ENCODE results near the gene SV2B. TPM values are rescaled to one million over a fixed set of nuclear protein-coding genes. Genes with fewer than 3 reads are reported as not detected.

The SV2B gene
- total and polyA plus RNA-seq, 2 experiments from 2014 or later: 0.06 to 0.76 TPM

DNA sequence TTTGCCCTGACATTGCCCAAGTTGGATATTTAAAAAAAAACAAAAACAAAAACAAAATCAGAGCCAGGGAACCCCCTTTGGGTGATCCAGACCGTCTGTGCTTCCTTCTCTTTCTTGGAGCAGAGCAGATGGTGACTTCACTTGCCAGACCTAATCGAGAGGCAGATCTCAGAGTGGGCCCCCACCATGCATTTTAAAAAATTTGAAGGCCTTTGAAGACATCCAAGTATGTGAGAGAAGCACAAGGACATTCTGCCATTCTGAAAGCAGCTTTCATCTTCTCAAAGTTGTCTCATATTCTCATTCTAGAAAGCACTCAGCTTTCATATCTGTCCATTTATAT is 93.3 kb downstream of the SV2B start:
- Histone ChIP-seq H3K4me3 (no peak overlapping the region), H3K9me2 (ENCODE audit: insufficient read depth) (no peaks in the 10 kb centered on the region; the same call in 1 of the 2 replicates), H4K20me1 (replicated peaks; ENCODE audit: insufficient read depth) (no peaks in the 10 kb centered on the region), H3K27me3 (ENCODE audit: insufficient read depth) (no peaks in the 10 kb centered on the region), H3F3A (replicated peaks; ENCODE audit: low read depth) (no peaks in the 10 kb centered on the region), H3K4me2 (no peak overlapping the region), H3K79me2 (replicated peaks; ENCODE audit: insufficient read depth) (no peaks in the 10 kb centered on the region), H3K4me1 (ENCODE audit: insufficient read depth) (no peaks in the 10 kb centered on the region), H2AFZ (peak overlapping the region; percentile 56; the same call in 1 of the 2 replicates), H3K27ac (ENCODE audit: low read depth) (no peak overlapping the region), H3K36me3 (ENCODE audit: insufficient read depth) (no peaks in the 10 kb centered on the region)
- Mint-ChIP-seq H3K4me1 (peaks cover 7% of the 10 kb centered on the region; the same call in 1 of the 3 replicates), H3K4me3 (no peak overlapping the region), H3K27ac (no peak overlapping the region), H3K9me3 (no peaks in the 10 kb centered on the region), H3K36me3 (ENCODE audit: low read depth) (no peaks in the 10 kb centered on the region), H3K27me3 (ENCODE audit: insufficient read depth, low read depth, poor library complexity) (peaks cover 2% of the 10 kb centered on the region)
- DNase-seq (ENCODE audit: low spot score): no peak
- no peak for TF ChIP-seq CREB1 (CRISPR knock-in tag; IDR thresholded peaks at IDR 0.05; ENCODE audit: low read depth)
- TF ChIP-seq EZH2phosphoT487 (IDR thresholded peaks at IDR 0.05; ENCODE audit: unreplicated experiment): no peak
- no peak for TF ChIP-seq NANOG (IDR thresholded peaks at IDR 0.05; ENCODE audit: borderline replicate concordance)
- TF ChIP-seq JUNB (IDR thresholded peaks at IDR 0.05; ENCODE audit: unreplicated experiment): no peak
- TF ChIP-seq, protein P1, sequence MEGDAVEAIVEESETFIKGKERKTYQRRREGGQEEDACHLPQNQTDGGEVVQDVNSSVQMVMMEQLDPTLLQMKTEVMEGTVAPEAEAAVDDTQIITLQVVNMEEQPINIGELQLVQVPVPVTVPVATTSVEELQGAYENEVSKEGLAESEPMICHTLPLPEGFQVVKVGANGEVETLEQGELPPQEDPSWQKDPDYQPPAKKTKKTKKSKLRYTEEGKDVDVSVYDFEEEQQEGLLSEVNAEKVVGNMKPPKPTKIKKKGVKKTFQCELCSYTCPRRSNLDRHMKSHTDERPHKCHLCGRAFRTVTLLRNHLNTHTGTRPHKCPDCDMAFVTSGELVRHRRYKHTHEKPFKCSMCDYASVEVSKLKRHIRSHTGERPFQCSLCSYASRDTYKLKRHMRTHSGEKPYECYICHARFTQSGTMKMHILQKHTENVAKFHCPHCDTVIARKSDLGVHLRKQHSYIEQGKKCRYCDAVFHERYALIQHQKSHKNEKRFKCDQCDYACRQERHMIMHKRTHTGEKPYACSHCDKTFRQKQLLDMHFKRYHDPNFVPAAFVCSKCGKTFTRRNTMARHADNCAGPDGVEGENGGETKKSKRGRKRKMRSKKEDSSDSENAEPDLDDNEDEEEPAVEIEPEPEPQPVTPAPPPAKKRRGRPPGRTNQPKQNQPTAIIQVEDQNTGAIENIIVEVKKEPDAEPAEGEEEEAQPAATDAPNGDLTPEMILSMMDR (conservative IDR thresholded peaks at IDR 0.05; ENCODE audit: low read depth in 2 of 2): no peak
- TF ChIP-seq, protein P2, sequence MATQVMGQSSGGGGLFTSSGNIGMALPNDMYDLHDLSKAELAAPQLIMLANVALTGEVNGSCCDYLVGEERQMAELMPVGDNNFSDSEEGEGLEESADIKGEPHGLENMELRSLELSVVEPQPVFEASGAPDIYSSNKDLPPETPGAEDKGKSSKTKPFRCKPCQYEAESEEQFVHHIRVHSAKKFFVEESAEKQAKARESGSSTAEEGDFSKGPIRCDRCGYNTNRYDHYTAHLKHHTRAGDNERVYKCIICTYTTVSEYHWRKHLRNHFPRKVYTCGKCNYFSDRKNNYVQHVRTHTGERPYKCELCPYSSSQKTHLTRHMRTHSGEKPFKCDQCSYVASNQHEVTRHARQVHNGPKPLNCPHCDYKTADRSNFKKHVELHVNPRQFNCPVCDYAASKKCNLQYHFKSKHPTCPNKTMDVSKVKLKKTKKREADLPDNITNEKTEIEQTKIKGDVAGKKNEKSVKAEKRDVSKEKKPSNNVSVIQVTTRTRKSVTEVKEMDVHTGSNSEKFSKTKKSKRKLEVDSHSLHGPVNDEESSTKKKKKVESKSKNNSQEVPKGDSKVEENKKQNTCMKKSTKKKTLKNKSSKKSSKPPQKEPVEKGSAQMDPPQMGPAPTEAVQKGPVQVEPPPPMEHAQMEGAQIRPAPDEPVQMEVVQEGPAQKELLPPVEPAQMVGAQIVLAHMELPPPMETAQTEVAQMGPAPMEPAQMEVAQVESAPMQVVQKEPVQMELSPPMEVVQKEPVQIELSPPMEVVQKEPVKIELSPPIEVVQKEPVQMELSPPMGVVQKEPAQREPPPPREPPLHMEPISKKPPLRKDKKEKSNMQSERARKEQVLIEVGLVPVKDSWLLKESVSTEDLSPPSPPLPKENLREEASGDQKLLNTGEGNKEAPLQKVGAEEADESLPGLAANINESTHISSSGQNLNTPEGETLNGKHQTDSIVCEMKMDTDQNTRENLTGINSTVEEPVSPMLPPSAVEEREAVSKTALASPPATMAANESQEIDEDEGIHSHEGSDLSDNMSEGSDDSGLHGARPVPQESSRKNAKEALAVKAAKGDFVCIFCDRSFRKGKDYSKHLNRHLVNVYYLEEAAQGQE (IDR thresholded peaks at IDR 0.05; ENCODE audit: unreplicated experiment): no peak
- no peak for ATAC-seq

DNA sequence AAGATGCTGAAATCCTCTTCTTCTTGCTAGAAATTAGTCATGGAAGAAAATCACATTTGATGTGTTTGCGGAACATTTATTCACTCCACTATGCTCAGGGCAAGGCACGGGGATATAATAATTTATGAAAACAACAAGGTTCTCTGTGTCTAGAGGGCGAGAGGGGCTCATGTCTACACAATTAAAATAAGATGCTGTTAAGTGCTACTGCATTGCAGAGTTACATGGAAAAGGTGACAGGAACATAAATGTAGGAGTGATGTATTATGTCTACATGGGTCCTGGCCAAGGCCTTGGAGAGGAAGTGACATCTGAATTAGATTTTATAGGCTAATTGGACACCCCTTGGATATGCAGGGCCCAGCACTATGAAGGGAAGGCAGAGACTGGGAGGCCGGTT is 96.1 kb downstream of the SV2B start:
- Mint-ChIP-seq H3K4me3 (no peak overlapping the region), H3K27ac (no peak overlapping the region), H3K4me1 (peaks cover 9% of the 10 kb centered on the region; the same call in 1 of the 3 replicates), H3K27me3 (ENCODE audit: insufficient read depth, low read depth, poor library complexity) (peaks cover 2% of the 10 kb centered on the region), H3K36me3 (ENCODE audit: low read depth) (no peaks in the 10 kb centered on the region), H3K9me3 (no peaks in the 10 kb centered on the region)
- no peaks in the 10 kb centered on the region for H3K36me3 ChIP-seq (ENCODE audit: insufficient read depth)
- H3K79me2 ChIP-seq (replicated peaks; ENCODE audit: insufficient read depth): no peaks in the 10 kb centered on the region
- H3K27me3 ChIP-seq (ENCODE audit: insufficient read depth): no peaks in the 10 kb centered on the region
- DNase-seq (ENCODE audit: low spot score) (no peak), ATAC-seq (no peak)
- no peak overlapping the region for H3K27ac ChIP-seq (ENCODE audit: low read depth)
- H3K4me2 ChIP-seq: no peak overlapping the region
- no peaks in the 10 kb centered on the region for H3F3A ChIP-seq (replicated peaks; ENCODE audit: low read depth)
- no peaks in the 10 kb centered on the region for H3K4me1 ChIP-seq (ENCODE audit: insufficient read depth)
- no peak overlapping the region for H3K4me3 ChIP-seq
- H3K9me2 ChIP-seq (ENCODE audit: insufficient read depth): no peaks in the 10 kb centered on the region; the same call in 1 of the 2 replicates
- H2AFZ ChIP-seq: no peak overlapping the region
- no peaks in the 10 kb centered on the region for H4K20me1 ChIP-seq (replicated peaks; ENCODE audit: insufficient read depth)
- no peak for TF ChIP-seq POLR2AphosphoS5 (IDR thresholded peaks at IDR 0.05; ENCODE audit: low read depth)
- TF ChIP-seq, protein P3, sequence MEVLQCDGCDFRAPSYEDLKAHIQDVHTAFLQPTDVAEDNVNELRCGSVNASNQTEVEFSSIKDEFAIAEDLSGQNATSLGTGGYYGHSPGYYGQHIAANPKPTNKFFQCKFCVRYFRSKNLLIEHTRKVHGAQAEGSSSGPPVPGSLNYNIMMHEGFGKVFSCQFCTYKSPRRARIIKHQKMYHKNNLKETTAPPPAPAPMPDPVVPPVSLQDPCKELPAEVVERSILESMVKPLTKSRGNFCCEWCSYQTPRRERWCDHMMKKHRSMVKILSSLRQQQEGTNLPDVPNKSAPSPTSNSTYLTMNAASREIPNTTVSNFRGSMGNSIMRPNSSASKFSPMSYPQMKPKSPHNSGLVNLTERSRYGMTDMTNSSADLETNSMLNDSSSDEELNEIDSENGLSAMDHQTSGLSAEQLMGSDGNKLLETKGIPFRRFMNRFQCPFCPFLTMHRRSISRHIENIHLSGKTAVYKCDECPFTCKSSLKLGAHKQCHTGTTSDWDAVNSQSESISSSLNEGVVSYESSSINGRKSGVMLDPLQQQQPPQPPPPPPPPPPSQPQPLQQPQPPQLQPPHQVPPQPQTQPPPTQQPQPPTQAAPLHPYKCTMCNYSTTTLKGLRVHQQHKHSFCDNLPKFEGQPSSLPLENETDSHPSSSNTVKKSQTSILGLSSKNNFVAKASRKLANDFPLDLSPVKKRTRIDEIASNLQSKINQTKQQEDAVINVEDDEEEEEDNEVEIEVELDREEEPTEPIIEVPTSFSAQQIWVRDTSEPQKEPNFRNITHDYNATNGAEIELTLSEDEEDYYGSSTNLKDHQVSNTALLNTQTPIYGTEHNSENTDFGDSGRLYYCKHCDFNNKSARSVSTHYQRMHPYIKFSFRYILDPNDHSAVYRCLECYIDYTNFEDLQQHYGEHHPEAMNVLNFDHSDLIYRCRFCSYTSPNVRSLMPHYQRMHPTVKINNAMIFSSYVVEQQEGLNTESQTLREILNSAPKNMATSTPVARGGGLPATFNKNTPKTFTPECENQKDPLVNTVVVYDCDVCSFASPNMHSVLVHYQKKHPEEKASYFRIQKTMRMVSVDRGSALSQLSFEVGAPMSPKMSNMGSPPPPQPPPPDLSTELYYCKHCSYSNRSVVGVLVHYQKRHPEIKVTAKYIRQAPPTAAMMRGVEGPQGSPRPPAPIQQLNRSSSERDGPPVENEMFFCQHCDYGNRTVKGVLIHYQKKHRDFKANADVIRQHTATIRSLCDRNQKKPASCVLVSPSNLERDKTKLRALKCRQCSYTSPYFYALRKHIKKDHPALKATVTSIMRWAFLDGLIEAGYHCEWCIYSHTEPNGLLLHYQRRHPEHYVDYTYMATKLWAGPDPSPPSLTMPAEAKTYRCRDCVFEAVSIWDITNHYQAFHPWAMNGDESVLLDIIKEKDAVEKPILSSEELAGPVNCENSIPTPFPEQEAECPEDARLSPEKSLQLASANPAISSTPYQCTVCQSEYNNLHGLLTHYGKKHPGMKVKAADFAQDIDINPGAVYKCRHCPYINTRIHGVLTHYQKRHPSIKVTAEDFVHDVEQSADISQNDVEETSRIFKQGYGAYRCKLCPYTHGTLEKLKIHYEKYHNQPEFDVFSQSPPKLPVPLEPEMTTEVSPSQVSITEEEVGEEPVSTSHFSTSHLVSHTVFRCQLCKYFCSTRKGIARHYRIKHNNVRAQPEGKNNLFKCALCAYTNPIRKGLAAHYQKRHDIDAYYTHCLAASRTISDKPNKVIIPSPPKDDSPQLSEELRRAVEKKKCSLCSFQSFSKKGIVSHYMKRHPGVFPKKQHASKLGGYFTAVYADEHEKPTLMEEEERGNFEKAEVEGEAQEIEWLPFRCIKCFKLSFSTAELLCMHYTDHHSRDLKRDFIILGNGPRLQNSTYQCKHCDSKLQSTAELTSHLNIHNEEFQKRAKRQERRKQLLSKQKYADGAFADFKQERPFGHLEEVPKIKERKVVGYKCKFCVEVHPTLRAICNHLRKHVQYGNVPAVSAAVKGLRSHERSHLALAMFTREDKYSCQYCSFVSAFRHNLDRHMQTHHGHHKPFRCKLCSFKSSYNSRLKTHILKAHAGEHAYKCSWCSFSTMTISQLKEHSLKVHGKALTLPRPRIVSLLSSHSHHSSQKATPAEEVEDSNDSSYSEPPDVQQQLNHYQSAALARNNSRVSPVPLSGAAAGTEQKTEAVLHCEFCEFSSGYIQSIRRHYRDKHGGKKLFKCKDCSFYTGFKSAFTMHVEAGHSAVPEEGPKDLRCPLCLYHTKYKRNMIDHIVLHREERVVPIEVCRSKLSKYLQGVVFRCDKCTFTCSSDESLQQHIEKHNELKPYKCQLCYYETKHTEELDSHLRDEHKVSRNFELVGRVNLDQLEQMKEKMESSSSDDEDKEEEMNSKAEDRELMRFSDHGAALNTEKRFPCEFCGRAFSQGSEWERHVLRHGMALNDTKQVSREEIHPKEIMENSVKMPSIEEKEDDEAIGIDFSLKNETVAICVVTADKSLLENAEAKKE (CRISPR knock-in tag; IDR thresholded peaks at IDR 0.05): no peak
- TF ChIP-seq CREB1 (CRISPR knock-in tag; IDR thresholded peaks at IDR 0.05; ENCODE audit: low read depth): no peak
- TF ChIP-seq EZH2phosphoT487 (IDR thresholded peaks at IDR 0.05; ENCODE audit: unreplicated experiment): no peak
- TF ChIP-seq, protein P4, sequence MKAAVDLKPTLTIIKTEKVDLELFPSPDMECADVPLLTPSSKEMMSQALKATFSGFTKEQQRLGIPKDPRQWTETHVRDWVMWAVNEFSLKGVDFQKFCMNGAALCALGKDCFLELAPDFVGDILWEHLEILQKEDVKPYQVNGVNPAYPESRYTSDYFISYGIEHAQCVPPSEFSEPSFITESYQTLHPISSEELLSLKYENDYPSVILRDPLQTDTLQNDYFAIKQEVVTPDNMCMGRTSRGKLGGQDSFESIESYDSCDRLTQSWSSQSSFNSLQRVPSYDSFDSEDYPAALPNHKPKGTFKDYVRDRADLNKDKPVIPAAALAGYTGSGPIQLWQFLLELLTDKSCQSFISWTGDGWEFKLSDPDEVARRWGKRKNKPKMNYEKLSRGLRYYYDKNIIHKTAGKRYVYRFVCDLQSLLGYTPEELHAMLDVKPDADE (IDR thresholded peaks at IDR 0.05): no peak
- no peak for TF ChIP-seq ZNF331 (CRISPR knock-in tag; IDR thresholded peaks at IDR 0.05; ENCODE audit: low read depth)
